GM12878 (cell line): ENCODE data around the gene GPLD1. TPM values are rescaled to one million over a fixed set of nuclear protein-coding genes. Genes with fewer than 3 reads are reported as not detected.

Experiments used
- ATAC-seq: fragments of 200-7000 bp; cut with Tn5 transposase; 3 replicates; pipeline ENCODE4 v1.9.1; 2020; ENCODE audit warnings: mild to moderate bottlenecking, moderate library complexity
- BruUV-seq: library from RNA; stranded (reverse); fragments of 400-500 nt; replicated peaks from 2 replicates; lab custom pipeline; 2021; lab: Mats Ljungman, UMichigan
- CTCF ChIA-PET: fragments of 300-600 bp; sonication (Branson Sonifier 250); formaldehyde crosslinking; extraction: SDS; loops from one replicate; lab custom pipeline; 2021; ENCODE audit warnings: inconsistent platforms; lab: Yijun Ruan, JAX
- POLR2A ChIA-PET: fragments of 350-600 bp; formaldehyde crosslinking; extraction: SDS; loops from one replicate; lab custom pipeline; 2021; ENCODE audit warnings: inconsistent platforms; lab: Charles Lee
- RAD21 ChIA-PET: fragments of 300-600 bp; sonication (Branson Sonifier 250); formaldehyde crosslinking; loops from one replicate; lab custom pipeline; 2023; ENCODE audit warnings: antibody characterized with exemption; ENCODE audit not compliant: unreplicated experiment; lab: Charles Lee
- SMC1A ChIA-PET: fragments of 300-600 bp; sonication (Branson Sonifier 250); formaldehyde crosslinking; loops from one replicate; lab custom pipeline; 2023; ENCODE audit not compliant: unreplicated experiment, uncharacterized antibody; lab: Charles Lee
- DNase-seq: peaks from one replicate; pipeline ENCODE4 v3.0.0-alpha.2; 2011; ENCODE audit warnings: low read depth, low spot score
- FAIRE-seq: peaks from 3 replicates; lab custom pipeline; 2011; peaks lifted over from hg19 to GRCh38; lab: Jason Lieb, UNC
- H2AFZ ChIP-seq: 2 replicates; pipeline ENCODE4 v1.6.0; 2011; ENCODE audit warnings: low read depth, low read length, control low read depth; ENCODE audit not compliant: control insufficient read depth
- H3K27ac ChIP-seq: 2 replicates; pipeline ENCODE4 v1.5.1; 2011; ENCODE audit warnings: control low read depth; ENCODE audit not compliant: control insufficient read depth, insufficient read depth
- H3K27me3 ChIP-seq, 2 experiments: replicated peaks in 1 of 2; 2 replicates each; pipeline versions ENCODE4 v1.6.0 to v1.6.1; 2011; ENCODE audit warnings: low read length in 1 of 2; ENCODE audit not compliant: control insufficient read depth in 2 of 2, insufficient read depth in 2 of 2
- H3K36me3 ChIP-seq, 2 experiments: 2 replicates each; pipeline ENCODE4 v1.5.1; 2011; ENCODE audit warnings: low read length in 1 of 2; ENCODE audit not compliant: control insufficient read depth in 2 of 2, insufficient read depth in 2 of 2
- H3K4me1 ChIP-seq: 2 replicates; pipeline ENCODE4 v1.6.1; 2011; ENCODE audit warnings: mild to moderate bottlenecking, low read length, moderate library complexity, mixed read lengths; ENCODE audit not compliant: control insufficient read depth, insufficient read depth
- H3K4me2 ChIP-seq: 2 replicates; pipeline ENCODE4 v1.6.0; 2011; ENCODE audit warnings: control low read depth; ENCODE audit not compliant: control insufficient read depth, insufficient read depth
- H3K4me3 ChIP-seq: fragments of 200-600 bp; sonication (generic); 2 replicates; pipeline ENCODE4 v1.5.1; 2016
- H3K79me2 ChIP-seq: 2 replicates; pipeline ENCODE4 v1.6.0; 2011; ENCODE audit warnings: low read length; ENCODE audit not compliant: control insufficient read depth, insufficient read depth
- H3K9ac ChIP-seq: 2 replicates; pipeline ENCODE4 v1.8.0; 2011; ENCODE audit warnings: low read length, control low read depth, mixed read lengths; ENCODE audit not compliant: control insufficient read depth, insufficient read depth
- H3K9me3 ChIP-seq: replicated peaks from 3 replicates; pipeline ENCODE4 v1.5.1; 2011; ENCODE audit warnings: mild to moderate bottlenecking, low read length; ENCODE audit not compliant: control insufficient read depth, insufficient read depth
- H4K20me1 ChIP-seq: 2 replicates; pipeline ENCODE4 v1.6.0; 2011; ENCODE audit not compliant: control insufficient read depth, insufficient read depth
- CEBPB ChIP-seq, 2 experiments: fragments of 150-350 bp in 1 of 2; IDR thresholded peaks; 2 replicates each; pipeline ENCODE4 v1.6.1; 2012 to 2014; ENCODE audit warnings: low read depth in 2 of 2, low read length in 2 of 2, borderline replicate concordance in 1 of 2, inconsistent platforms in 1 of 2
- IKZF1 ChIP-seq: fragments of 450-650 bp; conservative IDR thresholded peaks from 2 replicates; pipeline ENCODE4 v1.6.1; 2017; ENCODE audit warnings: antibody characterized with exemption, mild to moderate bottlenecking
- KLF5 ChIP-seq: fragments of 450-650 bp; IDR thresholded peaks from 2 replicates; pipeline ENCODE4 v1.6.1; 2014; ENCODE audit warnings: mild to moderate bottlenecking; ENCODE audit not compliant: partially characterized antibody
- MTA2 ChIP-seq: fragments of 450-650 bp; IDR thresholded peaks from 2 replicates; pipeline ENCODE4 v1.6.1; 2016; ENCODE audit warnings: low read depth, mild to moderate bottlenecking, moderate library complexity
- NFIC ChIP-seq: IDR thresholded peaks from 2 replicates; pipeline ENCODE4 v1.6.1; 2012; ENCODE audit warnings: low read depth, mild to moderate bottlenecking, inconsistent platforms, low read length, moderate library complexity
- NR2C2 ChIP-seq: IDR thresholded peaks from 2 replicates; pipeline ENCODE4 v1.6.1; 2011; ENCODE audit warnings: borderline replicate concordance, low read depth; ENCODE audit not compliant: control insufficient read depth, insufficient read length
- NR2F1 ChIP-seq: fragments of 450-650 bp; conservative IDR thresholded peaks from 2 replicates; pipeline ENCODE4 v1.6.1; 2017; ENCODE audit warnings: mild to moderate bottlenecking
- POLR2AphosphoS5 ChIP-seq: IDR thresholded peaks from 2 replicates; pipeline ENCODE4 v1.6.1; 2011; ENCODE audit warnings: mild to moderate bottlenecking, low read length, inconsistent platforms
- SPI1 ChIP-seq: IDR thresholded peaks from 2 replicates; pipeline ENCODE4 v1.6.1; 2011; ENCODE audit warnings: low read depth, mild to moderate bottlenecking, low read length, moderate library complexity, borderline replicate concordance; ENCODE audit not compliant: insufficient read depth
- ZZZ3 ChIP-seq: IDR thresholded peaks from 2 replicates; pipeline ENCODE4 v1.6.1; 2011; ENCODE audit warnings: low read depth; ENCODE audit not compliant: control insufficient read depth, insufficient read length
- WGBS: methylation state at CpG from one replicate; pipeline ENCODE4 v1.1.6; 2016; ENCODE audit warnings: low lambda C conversion rate; ENCODE audit not compliant: insufficient replicate concordance, insufficient coverage; ENCODE audit errors: missing lambda C conversion rate; 5-methylcytosine and 5-hydroxymethylcytosine counted together
- in situ Hi-C: fragments of 300-500 bp; cut with MboI; formaldehyde crosslinking; loops from 9 replicates; pipeline ENCODE4 v1.14.3; 2018; ENCODE audit warnings: mixed read lengths
- intact Hi-C: fragments of 100-400 bp; cut with micrococcal nuclease; formaldehyde crosslinking; loops from one replicate; pipeline ENCODE4 v1.14.2; 2022; ENCODE audit not compliant: unreplicated experiment
- polyA plus RNA-seq, 11 experiments: library from polyadenylated mRNA; depleted of rRNA in 4 of 11; unstranded in 6 of 11; stranded (reverse) in 5 of 11; fragments of >200 nt; fragmentation: Nextera tagmentation in 4 of 11; fragmentation: Illumina TruSeq in 1 of 11; extraction: Ambion mirVana in 4 of 11; extraction: Trizol in 1 of 11; gene quantifications; 1 replicate in 1 of 11; 2 replicates in 10 of 11; pipeline versions ENCODE4 v1.2.1 to v1.2.3, GENCODE V29; 2011 to 2016; ENCODE audit warnings: inconsistent platforms in 2 of 11, missing spikeins in 2 of 11, low read depth in 1 of 11
- total RNA-seq, 4 experiments: library from RNA; depleted of rRNA in 3 of 4; stranded (reverse); fragments of >200 nt in 3 of 4; fragmentation: Illumina TruSeq in 1 of 4; extraction: Trizol in 1 of 4; gene quantifications; 2 replicates each; pipeline versions ENCODE4 v1.2.1 to v1.2.3, GENCODE V29; 2013 to 2021
- TF ChIP-seq, protein P1 (sequence below): fragments of 450-650 bp; IDR thresholded peaks from 2 replicates; pipeline ENCODE4 v1.6.1; 2018; ENCODE audit warnings: mild to moderate bottlenecking, low read depth, moderate library complexity; ENCODE audit not compliant: partially characterized antibody
- TF ChIP-seq, protein P2 (sequence below): fragments of 450-650 bp; IDR thresholded peaks from 2 replicates; pipeline ENCODE4 v1.6.1; 2018; ENCODE audit warnings: borderline replicate concordance, mild to moderate bottlenecking; ENCODE audit not compliant: partially characterized antibody
- TF ChIP-seq, protein P3 (sequence below): fragments of 450-650 bp; IDR thresholded peaks from 2 replicates; pipeline ENCODE4 v1.6.1; 2017; ENCODE audit warnings: borderline replicate concordance

GPLD1 gene
- total and polyA plus RNA-seq, 10 of the 15 experiments (the other 5 are each of a cell fraction or from before 2014, with no cell fraction given): 0.04 to 1.0 (median 0.69) TPM

- TF ChIP-seq IKZF1 (peak; percentile 74), SPI1 (peak; percentile 90), CEBPB (IDR thresholded peaks at IDR 0.05; ENCODE audit: borderline replicate concordance in 1 of 2, low read depth in 2 of 2, low read length in 2 of 2) (no peak), MTA2 (0 out of 2 replicates have a peak, but pooled peaks have one; percentile 26), ZZZ3 (no peak), KLF5 (no peak), NR2F1 (no peak), NFIC (no peak)
Measured at GRCh38 chr6:24520929-24521546, 31.7 kb upstream of the GPLD1 start (continued).

DNA sequence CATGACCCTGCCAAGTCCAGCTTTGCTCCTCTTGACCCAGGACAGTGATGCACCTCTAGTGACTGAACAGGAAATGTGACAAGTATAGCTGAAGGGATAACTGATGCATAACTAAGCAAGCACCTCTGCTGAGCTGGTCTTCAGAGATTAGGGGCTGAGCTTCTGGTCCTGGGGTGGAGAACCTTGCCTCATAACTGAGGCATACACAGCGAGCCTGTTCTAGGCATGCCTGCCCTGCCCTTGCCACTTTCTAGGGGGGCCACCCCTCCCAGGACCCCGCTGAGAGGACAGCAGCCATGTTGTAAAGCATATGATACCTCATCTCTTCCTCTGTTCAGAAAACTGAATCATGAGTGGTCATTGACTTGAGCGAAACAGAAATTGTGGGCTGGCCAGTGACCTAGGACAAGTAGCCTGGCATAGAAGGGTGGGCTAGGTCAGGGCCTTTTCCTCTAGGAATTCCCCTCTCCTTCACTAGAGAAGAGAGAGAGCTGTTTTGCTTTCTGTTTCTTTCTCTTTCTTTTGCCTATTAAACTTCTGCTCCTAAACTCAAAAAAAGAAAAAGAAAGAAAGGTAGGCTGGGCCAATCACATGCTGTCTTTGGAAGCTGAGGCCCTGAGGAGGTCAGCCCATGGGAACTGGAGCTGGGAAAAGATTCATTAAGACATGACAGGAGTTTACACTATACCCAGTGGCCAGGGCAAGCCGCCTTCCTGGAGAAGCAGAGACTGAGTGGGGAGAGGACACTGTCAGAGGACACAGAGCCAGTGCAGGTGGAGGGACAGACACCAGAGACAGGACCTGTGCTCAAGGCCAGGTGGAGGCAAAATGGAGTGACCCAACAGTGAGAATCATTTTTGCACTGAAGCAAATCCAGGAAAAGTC, 28.5 kb upstream of the GPLD1 start:
- in situ Hi-C loops (no loop called here), intact Hi-C loops (no loop called here)
- DNase-seq: peak; percentile 64
- FAIRE-seq: peak; percentile 80
- BruUV-seq: no TSS peak
- no peaks in the 10 kb centered on the region; a peak in 1 of 4 replicates for H3K36me3 ChIP-seq
- peak; percentile 84 for ATAC-seq
- peak overlapping the region; percentile 45 for H3K9ac ChIP-seq
- H3K79me2 ChIP-seq: no peaks in the 10 kb centered on the region
- ChIA-PET CTCF (interaction anchor here (1.4 to 11.7 kb wide), 7 partner anchors 25 to 249 kb away, joined by 3 to 233 read pairs (median 6); partner anchors contain the start of genes ALDH5A1 and GPLD1), SMC1A (interaction anchor here (0.8 to 1.9 kb wide), 12 partner anchors 14 to 340 kb away, joined by 3 to 17 read pairs (median 3); partner anchors contain the start of gene ALDH5A1), POLR2A (interaction anchor here (1.0 to 1.5 kb wide), 2 partner anchors 22 to 260 kb away, joined by 3 to 11 read pairs; partner anchors contain the start of gene ALDH5A1), RAD21 (interaction anchor here (0.6 to 2.4 kb wide), 5 partner anchors 23 to 204 kb away, joined by 3 to 37 read pairs (median 4); partner anchors contain the start of gene ALDH5A1)
- H3K27ac ChIP-seq: peak overlapping the region; percentile 86
- no peaks in the 10 kb centered on the region for H4K20me1 ChIP-seq
- H2AFZ ChIP-seq: peak overlapping the region; percentile 79
- H3K4me1 ChIP-seq: peaks cover 28% of the 10 kb centered on the region
- H3K4me2 ChIP-seq: peak overlapping the region; percentile 69
- H3K27me3 ChIP-seq: no peaks in the 10 kb centered on the region
- WGBS: 24% methylated on average over 4 of the region's 4 CpGs
- no peaks in the 10 kb centered on the region for H3K9me3 ChIP-seq
- peak overlapping the region; percentile 64; the same call in 1 of the 2 replicates for H3K4me3 ChIP-seq
- no peak for TF ChIP-seq NR2C2
- peak; percentile 35; the same call in 1 of the 2 replicates for TF ChIP-seq POLR2AphosphoS5
- TF ChIP-seq, protein P1, sequence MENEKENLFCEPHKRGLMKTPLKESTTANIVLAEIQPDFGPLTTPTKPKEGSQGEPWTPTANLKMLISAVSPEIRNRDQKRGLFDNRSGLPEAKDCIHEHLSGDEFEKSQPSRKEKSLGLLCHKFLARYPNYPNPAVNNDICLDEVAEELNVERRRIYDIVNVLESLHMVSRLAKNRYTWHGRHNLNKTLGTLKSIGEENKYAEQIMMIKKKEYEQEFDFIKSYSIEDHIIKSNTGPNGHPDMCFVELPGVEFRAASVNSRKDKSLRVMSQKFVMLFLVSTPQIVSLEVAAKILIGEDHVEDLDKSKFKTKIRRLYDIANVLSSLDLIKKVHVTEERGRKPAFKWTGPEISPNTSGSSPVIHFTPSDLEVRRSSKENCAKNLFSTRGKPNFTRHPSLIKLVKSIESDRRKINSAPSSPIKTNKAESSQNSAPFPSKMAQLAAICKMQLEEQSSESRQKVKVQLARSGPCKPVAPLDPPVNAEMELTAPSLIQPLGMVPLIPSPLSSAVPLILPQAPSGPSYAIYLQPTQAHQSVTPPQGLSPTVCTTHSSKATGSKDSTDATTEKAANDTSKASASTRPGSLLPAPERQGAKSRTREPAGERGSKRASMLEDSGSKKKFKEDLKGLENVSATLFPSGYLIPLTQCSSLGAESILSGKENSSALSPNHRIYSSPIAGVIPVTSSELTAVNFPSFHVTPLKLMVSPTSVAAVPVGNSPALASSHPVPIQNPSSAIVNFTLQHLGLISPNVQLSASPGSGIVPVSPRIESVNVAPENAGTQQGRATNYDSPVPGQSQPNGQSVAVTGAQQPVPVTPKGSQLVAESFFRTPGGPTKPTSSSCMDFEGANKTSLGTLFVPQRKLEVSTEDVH: no peak
- TF ChIP-seq, protein P2, sequence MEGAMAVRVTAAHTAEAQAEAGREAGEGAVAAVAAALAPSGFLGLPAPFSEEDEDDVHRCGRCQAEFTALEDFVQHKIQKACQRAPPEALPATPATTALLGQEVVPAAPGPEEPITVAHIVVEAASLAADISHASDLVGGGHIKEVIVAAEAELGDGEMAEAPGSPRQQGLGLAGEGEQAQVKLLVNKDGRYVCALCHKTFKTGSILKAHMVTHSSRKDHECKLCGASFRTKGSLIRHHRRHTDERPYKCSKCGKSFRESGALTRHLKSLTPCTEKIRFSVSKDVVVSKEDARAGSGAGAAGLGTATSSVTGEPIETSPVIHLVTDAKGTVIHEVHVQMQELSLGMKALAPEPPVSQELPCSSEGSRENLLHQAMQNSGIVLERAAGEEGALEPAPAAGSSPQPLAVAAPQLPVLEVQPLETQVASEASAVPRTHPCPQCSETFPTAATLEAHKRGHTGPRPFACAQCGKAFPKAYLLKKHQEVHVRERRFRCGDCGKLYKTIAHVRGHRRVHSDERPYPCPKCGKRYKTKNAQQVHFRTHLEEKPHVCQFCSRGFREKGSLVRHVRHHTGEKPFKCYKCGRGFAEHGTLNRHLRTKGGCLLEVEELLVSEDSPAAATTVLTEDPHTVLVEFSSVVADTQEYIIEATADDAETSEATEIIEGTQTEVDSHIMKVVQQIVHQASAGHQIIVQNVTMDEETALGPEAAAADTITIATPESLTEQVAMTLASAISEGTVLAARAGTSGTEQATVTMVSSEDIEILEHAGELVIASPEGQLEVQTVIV: no peak
- TF ChIP-seq, protein P3, sequence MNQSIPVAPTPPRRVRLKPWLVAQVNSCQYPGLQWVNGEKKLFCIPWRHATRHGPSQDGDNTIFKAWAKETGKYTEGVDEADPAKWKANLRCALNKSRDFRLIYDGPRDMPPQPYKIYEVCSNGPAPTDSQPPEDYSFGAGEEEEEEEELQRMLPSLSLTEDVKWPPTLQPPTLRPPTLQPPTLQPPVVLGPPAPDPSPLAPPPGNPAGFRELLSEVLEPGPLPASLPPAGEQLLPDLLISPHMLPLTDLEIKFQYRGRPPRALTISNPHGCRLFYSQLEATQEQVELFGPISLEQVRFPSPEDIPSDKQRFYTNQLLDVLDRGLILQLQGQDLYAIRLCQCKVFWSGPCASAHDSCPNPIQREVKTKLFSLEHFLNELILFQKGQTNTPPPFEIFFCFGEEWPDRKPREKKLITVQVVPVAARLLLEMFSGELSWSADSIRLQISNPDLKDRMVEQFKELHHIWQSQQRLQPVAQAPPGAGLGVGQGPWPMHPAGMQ: no peak
